Endothelial cell of umbilical vein (primary cell): Measurements from ENCODE around the gene DIP2C. TPM values are rescaled to one million over a fixed set of nuclear protein-coding genes. Genes with fewer than 3 reads are reported as not detected.

Source experiments
- BruUV-seq: library from RNA; stranded (reverse); fragments of 400-500 nt; replicated peaks from 2 replicates; lab custom pipeline; 2021; lab: Mats Ljungman, UMichigan
- CTCF ChIA-PET: fragments of 300-600, 350-600 bp; sonication (Branson Sonifier 250); formaldehyde crosslinking; loops from one replicate; lab custom pipeline; 2021; ENCODE audit warnings: antibody characterized with exemption, inconsistent platforms; lab: Charles Lee
- POLR2A ChIA-PET: fragments of 300-600, 350-600 bp; sonication (Branson Sonifier 250); formaldehyde crosslinking; loops from one replicate; lab custom pipeline; 2021; ENCODE audit warnings: antibody characterized with exemption, inconsistent platforms; lab: Charles Lee
- DNase-seq: peaks from one replicate; pipeline ENCODE4 v3.0.0-alpha.2; 2011; ENCODE audit warnings: low read depth, low spot score
- FAIRE-seq: peaks from 2 replicates; lab custom pipeline; 2011; peaks lifted over from hg19 to GRCh38; lab: Jason Lieb, UNC
- H2AFZ ChIP-seq: 2 replicates; pipeline ENCODE4 v1.6.0; 2012; ENCODE audit warnings: low read depth, low read length, control low read depth, inconsistent platforms
- H3K27ac ChIP-seq: 2 replicates; pipeline ENCODE4 v1.5.1; 2011; ENCODE audit warnings: low read depth, mild to moderate bottlenecking, control low read depth, low read length, moderate library complexity; ENCODE audit not compliant: insufficient read depth
- H3K27me3 ChIP-seq, 2 experiments: 2 replicates each; pipeline versions ENCODE4 v1.6.0 to v1.6.1; 2011; ENCODE audit warnings: low read length in 2 of 2, mixed read lengths in 1 of 2; ENCODE audit not compliant: control insufficient read depth in 2 of 2, insufficient read depth in 2 of 2
- H3K36me3 ChIP-seq, 2 experiments: 2 replicates in 1 of 2; 3 replicates in 1 of 2; pipeline ENCODE4 v1.5.1; 2011; ENCODE audit warnings: low read length in 2 of 2, mild to moderate bottlenecking in 1 of 2, moderate library complexity in 1 of 2; ENCODE audit not compliant: control insufficient read depth in 2 of 2, insufficient read depth in 2 of 2; ENCODE audit errors: extremely low read depth in 1 of 2
- H3K4me1 ChIP-seq: 3 replicates; pipeline ENCODE4 v1.5.1; 2011; ENCODE audit warnings: mild to moderate bottlenecking, low read length; ENCODE audit not compliant: control insufficient read depth, insufficient read depth; ENCODE audit errors: extremely low read depth
- H3K4me2 ChIP-seq: 2 replicates; pipeline ENCODE4 v1.6.1; 2011; ENCODE audit warnings: low read length, control low read depth, mixed read lengths; ENCODE audit not compliant: insufficient read depth
- H3K4me3 ChIP-seq, 3 experiments: fragments of 200-600 bp in 1 of 3; sonication (generic), shearing (Covaris generic) in 1 of 3; replicated peaks in 1 of 3; 2 replicates each; pipeline ENCODE4 v1.5.1; 2011 to 2016; ENCODE audit warnings: control low read depth in 3 of 3, low read length in 3 of 3, mild to moderate bottlenecking in 2 of 3, inconsistent platforms in 1 of 3, low read depth in 1 of 3, moderate library complexity in 1 of 3; ENCODE audit not compliant: insufficient read depth in 1 of 3
- H3K79me2 ChIP-seq: 2 replicates; pipeline ENCODE4 v1.6.0; 2012; ENCODE audit warnings: low read length, inconsistent platforms; ENCODE audit not compliant: control insufficient read depth, insufficient read depth
- H3K9ac ChIP-seq: replicated peaks from 2 replicates; pipeline ENCODE3; 2011; ENCODE audit warnings: low read length, control low read depth; ENCODE audit not compliant: insufficient read depth; ENCODE audit errors: extremely low read depth
- H3K9me1 ChIP-seq: replicated peaks from 3 replicates; pipeline ENCODE4 v1.6.0; 2011; ENCODE audit warnings: mild to moderate bottlenecking, low read length; ENCODE audit not compliant: control insufficient read depth, insufficient read depth; ENCODE audit errors: extremely low read depth
- H3K9me3 ChIP-seq: replicated peaks from 2 replicates; pipeline ENCODE4 v1.5.1; 2012; ENCODE audit warnings: low read length, inconsistent platforms; ENCODE audit not compliant: control insufficient read depth, insufficient read depth
- H4K20me1 ChIP-seq: replicated peaks from 2 replicates; pipeline ENCODE3; 2011; ENCODE audit warnings: mild to moderate bottlenecking, low read length; ENCODE audit not compliant: control insufficient read depth, insufficient read depth; ENCODE audit errors: extremely low read depth
- CTCF ChIP-seq, 2 donors: IDR thresholded peaks; 1 replicate in 1 of 2; 2 replicates in 1 of 2; pipeline ENCODE4 v1.5.1; 2011; ENCODE audit warnings: low read length in 2 of 2, mild to moderate bottlenecking in 2 of 2, moderate library complexity in 2 of 2, control low read depth in 1 of 2, inconsistent platforms in 1 of 2, low read depth in 1 of 2; ENCODE audit not compliant: insufficient read depth in 1 of 2; ENCODE audit errors: extremely low read depth in 1 of 2
- MYC ChIP-seq: IDR thresholded peaks from one replicate; pipeline ENCODE4 v1.6.1; 2011; ENCODE audit warnings: mild to moderate bottlenecking, low read depth, low read length
- dilution Hi-C: fragments of 300-500 bp; cut with MboI; formaldehyde crosslinking; loops from one replicate; pipeline ENCODE4 v1.15.0; 2019; ENCODE audit warnings: low sequenced_read_pairs; ENCODE audit not compliant: extremely low pct_ligation_motif_present
- intact Hi-C: fragments of 100-400 bp; cut with micrococcal nuclease; formaldehyde crosslinking; loops from one replicate; pipeline ENCODE4 v1.10.0; 2022
- polyA plus RNA-seq, 4 experiments: library from polyadenylated mRNA; depleted of rRNA in 3 of 4; stranded (reverse) in 3 of 4; unstranded in 1 of 4; fragments of >200 nt; gene quantifications; 2 replicates each; pipeline versions ENCODE4 v1.2.1 to v1.2.3, GENCODE V29; 2011 to 2012; ENCODE audit warnings: missing spikeins in 1 of 4
- total RNA-seq: library from RNA; stranded (reverse); gene quantifications from 2 replicates; pipeline ENCODE4 v1.2.3, GENCODE V29; 2021

The DIP2C gene
- total and polyA plus RNA-seq, 2 donors (not counting 3 experiments of a cell fraction or from before 2014, with no cell fraction given) = 3.6 to 10.7 TPM

GRCh38 chr10:421170-421569 lies 268.3 kb downstream of the DIP2C start:
- ChIA-PET POLR2A (no interaction called here), CTCF (interaction anchor here (0.7 to 1.4 kb wide), 5 partner anchors 8 to 152 kb away, joined by 3 to 4 read pairs (median 3); no protein-coding TSS in a partner anchor)
- peak overlapping the region; percentile 82 for H3K9ac ChIP-seq
- TF ChIP-seq MYC (no peak), CTCF (IDR thresholded peaks at IDR 0.05; ENCODE audit: extremely low read depth in 1 of 2, insufficient read depth in 1 of 2, low read depth in 1 of 2, low read length in 2 of 2) (peak in 1 of 2 donors; percentile 7)
- peak overlapping the region; percentile 91 for H3K27ac ChIP-seq
- no peaks in the 10 kb centered on the region for H3K9me1 ChIP-seq
- H3K27me3 ChIP-seq = no peaks in the 10 kb centered on the region
- H2AFZ ChIP-seq = peak overlapping the region; percentile 75
- peaks cover 14% of the 10 kb centered on the region for H3K4me1 ChIP-seq
- peak; percentile 61 for DNase-seq
- H3K4me2 ChIP-seq = peak overlapping the region; percentile 76
- dilution Hi-C loops = no loop called here
- BruUV-seq = no TSS peak
- H3K36me3 ChIP-seq = no peaks in the 10 kb centered on the region
- H3K9me3 ChIP-seq = no peaks in the 10 kb centered on the region
- no peaks in the 10 kb centered on the region for H4K20me1 ChIP-seq
- no peak for FAIRE-seq
- peak overlapping the region in 1 of 3 experiments; percentile 29 for H3K4me3 ChIP-seq
- intact Hi-C loops = loop anchor here (2.0 kb wide), 1 partner anchor 238 kb away; no protein-coding TSS in a partner anchor
- no peaks in the 10 kb centered on the region for H3K79me2 ChIP-seq
